ENCODE measurements around the gene BEST3.

GRCh38 chr12:69676257-69677012, 22.7 kb downstream of the BEST3 start:
- TF ChIP-seq POLR2AphosphoS5 (IDR thresholded peaks at IDR 0.05): no peak
- TF ChIP-seq, protein P1, sequence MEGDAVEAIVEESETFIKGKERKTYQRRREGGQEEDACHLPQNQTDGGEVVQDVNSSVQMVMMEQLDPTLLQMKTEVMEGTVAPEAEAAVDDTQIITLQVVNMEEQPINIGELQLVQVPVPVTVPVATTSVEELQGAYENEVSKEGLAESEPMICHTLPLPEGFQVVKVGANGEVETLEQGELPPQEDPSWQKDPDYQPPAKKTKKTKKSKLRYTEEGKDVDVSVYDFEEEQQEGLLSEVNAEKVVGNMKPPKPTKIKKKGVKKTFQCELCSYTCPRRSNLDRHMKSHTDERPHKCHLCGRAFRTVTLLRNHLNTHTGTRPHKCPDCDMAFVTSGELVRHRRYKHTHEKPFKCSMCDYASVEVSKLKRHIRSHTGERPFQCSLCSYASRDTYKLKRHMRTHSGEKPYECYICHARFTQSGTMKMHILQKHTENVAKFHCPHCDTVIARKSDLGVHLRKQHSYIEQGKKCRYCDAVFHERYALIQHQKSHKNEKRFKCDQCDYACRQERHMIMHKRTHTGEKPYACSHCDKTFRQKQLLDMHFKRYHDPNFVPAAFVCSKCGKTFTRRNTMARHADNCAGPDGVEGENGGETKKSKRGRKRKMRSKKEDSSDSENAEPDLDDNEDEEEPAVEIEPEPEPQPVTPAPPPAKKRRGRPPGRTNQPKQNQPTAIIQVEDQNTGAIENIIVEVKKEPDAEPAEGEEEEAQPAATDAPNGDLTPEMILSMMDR (IDR thresholded peaks at IDR 0.05; ENCODE audit: poor library complexity, severe bottlenecking): no peak
- no peak for TF ChIP-seq EZH2 (IDR thresholded peaks at IDR 0.05; ENCODE audit: borderline replicate concordance, insufficient read depth, low read length, poor library complexity, severe bottlenecking)
- no peak for TF ChIP-seq EP300 (conservative IDR thresholded peaks at IDR 0.05; ENCODE audit: poor library complexity, severe bottlenecking)
- no peak for TF ChIP-seq TAF1 (IDR thresholded peaks at IDR 0.05; ENCODE audit: low read depth)

Data from neural cell (in vitro differentiated cells).